ENCODE data around the gene TRIM50. TPM values are rescaled to one million over a fixed set of nuclear protein-coding genes. Genes with fewer than 3 reads are reported as not detected.

TRIM50 gene
- total and polyA plus RNA-seq, 2 of the 4 experiments (the other 2 are of a cell fraction) = not detected

GRCh38 chr7:73304071-73304470 lies 23.8 kb downstream of the TRIM50 start:
- no peak overlapping the region for H3K4me2 ChIP-seq (ENCODE audit: low read depth, low read length)
- no peaks in the 10 kb centered on the region for H3K9me3 ChIP-seq (ENCODE audit: control insufficient read depth, insufficient read depth, low read length)
- no peak overlapping the region for H3K27ac ChIP-seq (ENCODE audit: insufficient read depth, low read length)
- H3K79me1 ChIP-seq (ENCODE audit: low read depth in 1 of 2, low read length in 2 of 2) = peaks cover 9 to 28% of the 10 kb centered on the region in 2 experiments; a peak in 3 of 4 replicates
- peaks cover 4% of the 10 kb centered on the region; the same call in 1 of the 2 replicates for H3K9me1 ChIP-seq (ENCODE audit: insufficient read depth, low read length)
- no peak overlapping the region for H2AK5ac ChIP-seq (ENCODE audit: low read depth, low read length)
- no peak for DNase-seq
- H2BK20ac ChIP-seq (ENCODE audit: low read depth, low read length) = no peak overlapping the region
- H2BK15ac ChIP-seq (ENCODE audit: low read depth, low read length) = no peak overlapping the region
- H4K20me1 ChIP-seq (ENCODE audit: insufficient read depth, low read length) = no peaks in the 10 kb centered on the region
- dilution Hi-C loops (cut with HindIII; ENCODE audit: low sequenced_read_pairs, unreplicated experiment) (no loop called here), intact Hi-C loops (cut with micrococcal nuclease) (no loop called here), in situ Hi-C loops (cut with MboI; ENCODE audit: low sequenced_read_pairs) (no loop called here)
- no peak overlapping the region for H3K4me3 ChIP-seq (ENCODE audit: insufficient read depth, low read depth, low read length)
- H3K18ac ChIP-seq (ENCODE audit: low read depth, low read length) = no peak overlapping the region
- peaks cover 3% of the 10 kb centered on the region; the same call in 1 of the 2 replicates for H3K4me1 ChIP-seq (ENCODE audit: control insufficient read depth, insufficient read depth, low read length)
- no peak overlapping the region for H4K8ac ChIP-seq (ENCODE audit: low read depth in 2 of 2, low read length in 2 of 2)
- no peak overlapping the region for H2BK5ac ChIP-seq (ENCODE audit: low read depth, low read length, poor library complexity, severe bottlenecking)
- H2AK9ac ChIP-seq (replicated peaks; ENCODE audit: low read depth, low read length, poor library complexity) = no peak overlapping the region
- no peaks in the 10 kb centered on the region for H3K27me3 ChIP-seq (ENCODE audit: control insufficient read depth, insufficient read depth, low read length)
- H2AFZ ChIP-seq (replicated peaks; ENCODE audit: low read length, poor library complexity) = no peak overlapping the region
- H3K36me3 ChIP-seq (ENCODE audit: control insufficient read depth, insufficient read depth, low read length) = peaks cover 26% of the 10 kb centered on the region
- POLR2A ChIA-PET (ENCODE audit: unreplicated experiment) = no interaction called here
- no peak overlapping the region for H4K91ac ChIP-seq (ENCODE audit: insufficient read depth, low read depth, low read length)
- ATAC-seq (ENCODE audit: low read depth) = no peak
- TF ChIP-seq MAZ (IDR thresholded peaks at IDR 0.05; ENCODE audit: borderline replicate concordance, low read depth, low read length) = no peak
- no peak for TF ChIP-seq RAD21 (IDR thresholded peaks at IDR 0.05; ENCODE audit: low read length)
- no peak for TF ChIP-seq ELK1 (IDR thresholded peaks at IDR 0.05; ENCODE audit: borderline replicate concordance, low read depth, low read length)
- no peak for TF ChIP-seq CTCF (conservative IDR thresholded peaks at IDR 0.05; ENCODE audit: low read depth, low read length)
- TF ChIP-seq FOS (IDR thresholded peaks at IDR 0.05; ENCODE audit: low read depth, low read length) = no peak
- no peak for TF ChIP-seq CHD1 (IDR thresholded peaks at IDR 0.05; ENCODE audit: low read depth, low read length)
- TF ChIP-seq POLR2A (IDR thresholded peaks at IDR 0.05; ENCODE audit: low read depth, low read length) = no peak
- TF ChIP-seq SMC3 (IDR thresholded peaks at IDR 0.05; ENCODE audit: low read depth, low read length) = no peak
- TF ChIP-seq CEBPB (IDR thresholded peaks at IDR 0.05; ENCODE audit: low read depth, low read length) = no peak
- no peak for TF ChIP-seq MAFK (IDR thresholded peaks at IDR 0.05; ENCODE audit: low read depth, low read length)
- TF ChIP-seq USF2 (IDR thresholded peaks at IDR 0.05; ENCODE audit: low read depth, low read length) = no peak
- TF ChIP-seq NFE2L2 (IDR thresholded peaks at IDR 0.05; ENCODE audit: low read depth, low read length) = no peak
- no peak for TF ChIP-seq RCOR1 (IDR thresholded peaks at IDR 0.05; ENCODE audit: insufficient replicate concordance, low read length)
- no peak for TF ChIP-seq MXI1 (IDR thresholded peaks at IDR 0.05; ENCODE audit: borderline replicate concordance, low read depth, low read length)
- H3K56ac ChIP-seq (ENCODE audit: extremely low read depth, insufficient read depth, low read length) = no peak overlapping the region
- CTCF ChIA-PET = no interaction called here
- no peak overlapping the region for H2BK120ac ChIP-seq (ENCODE audit: low read depth, low read length)
- no peak overlapping the region for H3K14ac ChIP-seq (replicated peaks; ENCODE audit: low read depth, low read length)
- H3K9ac ChIP-seq (ENCODE audit: low read depth, low read length) = no peak overlapping the region
- WGBS, 2 experiments (ENCODE audit: extremely low coverage in 2 of 2, insufficient read length in 1 of 2) = 100% methylated on average over 3 of the region's 14 CpGs; no CpG with 5 or more reads in 1 of the 2 experiments
- no peak overlapping the region for H3K23ac ChIP-seq (ENCODE audit: low read depth, low read length)
- H3K4ac ChIP-seq (ENCODE audit: low read depth, low read length) = no peak overlapping the region
- no TSS peak for BruUV-seq (replicated peaks)
- no peak overlapping the region for H4K5ac ChIP-seq (ENCODE audit: low read depth, low read length)
